ENCODE results near the gene TMEM178B. TPM values are rescaled to one million over a fixed set of nuclear protein-coding genes. Genes with fewer than 3 reads are reported as not detected.

The TMEM178B gene
- total RNA-seq, 2 donors from 2014 or later, result 1.7 to 4.1 TPM

DNA sequence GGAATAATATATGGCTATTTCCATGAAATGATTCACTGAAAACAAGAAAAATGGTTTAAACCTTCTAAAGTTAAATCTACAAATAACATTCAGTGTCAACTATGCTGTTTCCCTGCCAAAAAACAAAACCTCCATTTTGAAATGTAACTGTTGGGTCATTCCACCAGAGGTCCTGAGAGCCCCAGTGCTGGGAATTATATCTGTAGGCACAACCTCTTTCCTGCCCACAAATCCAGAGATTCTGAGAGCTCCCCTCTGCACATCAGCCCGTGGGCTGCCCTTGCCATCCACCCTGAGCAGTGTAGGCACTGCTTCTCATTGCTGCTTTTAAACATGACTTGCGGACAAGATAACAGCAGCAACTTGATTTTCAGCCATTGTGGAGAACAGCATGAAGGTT lies 198.6 kb downstream of the TMEM178B start:
- TF ChIP-seq, protein P1, sequence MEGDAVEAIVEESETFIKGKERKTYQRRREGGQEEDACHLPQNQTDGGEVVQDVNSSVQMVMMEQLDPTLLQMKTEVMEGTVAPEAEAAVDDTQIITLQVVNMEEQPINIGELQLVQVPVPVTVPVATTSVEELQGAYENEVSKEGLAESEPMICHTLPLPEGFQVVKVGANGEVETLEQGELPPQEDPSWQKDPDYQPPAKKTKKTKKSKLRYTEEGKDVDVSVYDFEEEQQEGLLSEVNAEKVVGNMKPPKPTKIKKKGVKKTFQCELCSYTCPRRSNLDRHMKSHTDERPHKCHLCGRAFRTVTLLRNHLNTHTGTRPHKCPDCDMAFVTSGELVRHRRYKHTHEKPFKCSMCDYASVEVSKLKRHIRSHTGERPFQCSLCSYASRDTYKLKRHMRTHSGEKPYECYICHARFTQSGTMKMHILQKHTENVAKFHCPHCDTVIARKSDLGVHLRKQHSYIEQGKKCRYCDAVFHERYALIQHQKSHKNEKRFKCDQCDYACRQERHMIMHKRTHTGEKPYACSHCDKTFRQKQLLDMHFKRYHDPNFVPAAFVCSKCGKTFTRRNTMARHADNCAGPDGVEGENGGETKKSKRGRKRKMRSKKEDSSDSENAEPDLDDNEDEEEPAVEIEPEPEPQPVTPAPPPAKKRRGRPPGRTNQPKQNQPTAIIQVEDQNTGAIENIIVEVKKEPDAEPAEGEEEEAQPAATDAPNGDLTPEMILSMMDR (conservative IDR thresholded peaks at IDR 0.05), result peak; percentile 61
- no peaks in the 10 kb centered on the region for H3K9me3 Mint-ChIP-seq
- H3K4me1 ChIP-seq (ENCODE audit: control insufficient read depth, insufficient read depth, low read length), result no peaks in the 10 kb centered on the region
- H3K27me3 ChIP-seq (ENCODE audit: control insufficient read depth, insufficient read depth, low read length, poor library complexity, severe bottlenecking), result no peaks in the 10 kb centered on the region
- H3K27me3 Mint-ChIP-seq (ENCODE audit: insufficient read depth), result no peaks in the 10 kb centered on the region
- no peak overlapping the region for H3K27ac Mint-ChIP-seq
- no peak overlapping the region for H3K4me3 Mint-ChIP-seq
- 77 to 100% methylated on average over 1 to 2 of the region's 2 CpGs for WGBS, 2 experiments (ENCODE audit: insufficient coverage in 1 of 2, insufficient read length in 1 of 2)
- H3K4me3 ChIP-seq (ENCODE audit: low read length), result no peak overlapping the region
- DNase-seq, result peak; percentile 50
- no peaks in the 10 kb centered on the region for H3K4me1 Mint-ChIP-seq
- no peaks in the 10 kb centered on the region for H3K9me3 ChIP-seq (ENCODE audit: control insufficient read depth, low read length)
- H3K27ac ChIP-seq (ENCODE audit: low read depth, low read length), result no peak overlapping the region
- no peak overlapping the region for H3K9ac ChIP-seq (ENCODE audit: extremely low read depth, low read length, poor library complexity, severe bottlenecking)
- H3K36me3 ChIP-seq (ENCODE audit: control insufficient read depth, insufficient read depth, low read length), result no peaks in the 10 kb centered on the region
- H3K36me3 Mint-ChIP-seq (ENCODE audit: low read depth), result no peaks in the 10 kb centered on the region

DNA sequence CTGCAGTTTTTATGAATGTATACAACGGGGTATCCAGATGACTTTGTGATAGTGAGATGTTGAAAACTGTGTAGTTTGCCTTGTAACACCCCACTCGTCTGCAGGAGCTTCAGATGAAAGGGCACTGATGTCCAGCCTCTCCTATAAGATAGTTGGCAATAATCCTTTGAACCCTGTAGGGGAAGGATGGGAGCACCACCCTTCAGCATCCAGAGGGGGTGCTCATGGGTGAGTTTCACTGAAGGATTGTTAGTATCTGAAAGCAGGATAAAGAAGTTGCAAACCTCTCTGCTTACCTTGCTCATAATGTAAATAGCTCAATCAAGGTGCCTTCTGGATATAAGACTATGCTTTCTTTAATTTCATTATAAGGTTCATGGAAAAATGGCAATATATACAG lies 201.5 kb downstream of the TMEM178B start:
- H3K4me1 Mint-ChIP-seq, result no peaks in the 10 kb centered on the region
- no peaks in the 10 kb centered on the region for H3K9me3 Mint-ChIP-seq
- no peak overlapping the region for H3K4me3 Mint-ChIP-seq
- H3K27me3 Mint-ChIP-seq (ENCODE audit: insufficient read depth), result no peaks in the 10 kb centered on the region
- 21 to 45% methylated on average over 2 of the region's 2 CpGs for WGBS, 2 experiments (ENCODE audit: insufficient coverage in 1 of 2, insufficient read length in 1 of 2)
- Histone ChIP-seq H3K9me3 (ENCODE audit: control insufficient read depth, low read length) (no peaks in the 10 kb centered on the region), H3K4me3 (ENCODE audit: low read length) (no peak overlapping the region), H3K9ac (ENCODE audit: extremely low read depth, low read length, poor library complexity, severe bottlenecking) (no peak overlapping the region), H3K36me3 (ENCODE audit: control insufficient read depth, insufficient read depth, low read length) (no peaks in the 10 kb centered on the region), H3K27ac (ENCODE audit: low read depth, low read length) (no peak overlapping the region), H3K4me1 (ENCODE audit: control insufficient read depth, insufficient read depth, low read length) (no peaks in the 10 kb centered on the region), H3K27me3 (ENCODE audit: control insufficient read depth, insufficient read depth, low read length, poor library complexity, severe bottlenecking) (no peaks in the 10 kb centered on the region)
- H3K27ac Mint-ChIP-seq, result no peak overlapping the region
- TF ChIP-seq, protein P1 (conservative IDR thresholded peaks at IDR 0.05), result peak; percentile 63
- peak; percentile 54 for DNase-seq
- no peaks in the 10 kb centered on the region for H3K36me3 Mint-ChIP-seq (ENCODE audit: low read depth)

DNA sequence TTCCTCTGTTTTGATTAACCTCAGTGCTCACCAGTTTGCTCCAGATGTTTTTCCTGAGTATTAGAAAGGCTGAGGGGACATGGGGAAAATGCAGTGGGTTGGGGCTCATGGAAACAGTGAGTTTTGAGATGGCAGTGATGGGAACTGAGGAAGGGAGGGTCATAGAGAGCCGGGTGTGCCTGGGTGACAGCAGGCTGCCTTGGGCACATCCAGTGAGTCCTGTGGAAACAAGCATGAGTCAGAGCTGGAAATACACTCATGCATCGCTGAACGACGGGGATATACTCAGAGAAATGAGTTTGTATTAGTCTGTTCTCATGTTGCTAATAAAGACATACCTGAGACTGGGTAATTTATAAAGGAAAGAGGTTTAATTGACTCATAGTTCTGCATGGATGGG lies 202.2 kb downstream of the TMEM178B start:
- Histone ChIP-seq H3K27ac (ENCODE audit: low read depth, low read length) (no peak overlapping the region), H3K9ac (ENCODE audit: extremely low read depth, low read length, poor library complexity, severe bottlenecking) (no peak overlapping the region), H3K27me3 (ENCODE audit: control insufficient read depth, insufficient read depth, low read length, poor library complexity, severe bottlenecking) (no peaks in the 10 kb centered on the region), H3K4me1 (ENCODE audit: control insufficient read depth, insufficient read depth, low read length) (no peaks in the 10 kb centered on the region), H3K9me3 (ENCODE audit: control insufficient read depth, low read length) (no peaks in the 10 kb centered on the region), H3K4me3 (ENCODE audit: low read length) (no peak overlapping the region), H3K36me3 (ENCODE audit: control insufficient read depth, insufficient read depth, low read length) (no peaks in the 10 kb centered on the region)
- TF ChIP-seq, protein P1 (conservative IDR thresholded peaks at IDR 0.05), result no peak
- H3K36me3 Mint-ChIP-seq (ENCODE audit: low read depth), result no peaks in the 10 kb centered on the region
- WGBS, 2 experiments (ENCODE audit: insufficient coverage in 1 of 2, insufficient read length in 1 of 2), result 90 to 100% methylated on average over 4 of the region's 4 CpGs
- H3K4me3 Mint-ChIP-seq, result no peak overlapping the region
- no peak overlapping the region for H3K27ac Mint-ChIP-seq
- DNase-seq, result no peak
- H3K4me1 Mint-ChIP-seq, result no peaks in the 10 kb centered on the region
- H3K27me3 Mint-ChIP-seq (ENCODE audit: insufficient read depth), result no peaks in the 10 kb centered on the region
- no peaks in the 10 kb centered on the region for H3K9me3 Mint-ChIP-seq
